Stomach (tissue), 4 donors: Measurements from ENCODE around the gene TEKTIP1.

Source experiments
- POLR2AphosphoS5 ChIP-seq, 3 donors: sonication (generic); formaldehyde crosslinking; IDR thresholded peaks; one replicate each; pipeline ENCODE4 v1.6.1; 2016; ENCODE audit warnings: antibody characterized with exemption in 3 of 3
- TF ChIP-seq, protein P1 (sequence below), 7 experiments: fragments of 450-650 bp in 4 of 7; fragments of 200-600 bp in 3 of 7; sonication (generic) in 3 of 7; IDR thresholded peaks; one replicate each; pipeline ENCODE4 v1.5.1; 2016 to 2019; ENCODE audit warnings: antibody characterized with exemption in 7 of 7, control low read depth in 2 of 7, mild to moderate bottlenecking in 1 of 7

GRCh38 chr19:3515891-3516422, 23.0 kb upstream of the TEKTIP1 start:
- TF ChIP-seq, protein P1, sequence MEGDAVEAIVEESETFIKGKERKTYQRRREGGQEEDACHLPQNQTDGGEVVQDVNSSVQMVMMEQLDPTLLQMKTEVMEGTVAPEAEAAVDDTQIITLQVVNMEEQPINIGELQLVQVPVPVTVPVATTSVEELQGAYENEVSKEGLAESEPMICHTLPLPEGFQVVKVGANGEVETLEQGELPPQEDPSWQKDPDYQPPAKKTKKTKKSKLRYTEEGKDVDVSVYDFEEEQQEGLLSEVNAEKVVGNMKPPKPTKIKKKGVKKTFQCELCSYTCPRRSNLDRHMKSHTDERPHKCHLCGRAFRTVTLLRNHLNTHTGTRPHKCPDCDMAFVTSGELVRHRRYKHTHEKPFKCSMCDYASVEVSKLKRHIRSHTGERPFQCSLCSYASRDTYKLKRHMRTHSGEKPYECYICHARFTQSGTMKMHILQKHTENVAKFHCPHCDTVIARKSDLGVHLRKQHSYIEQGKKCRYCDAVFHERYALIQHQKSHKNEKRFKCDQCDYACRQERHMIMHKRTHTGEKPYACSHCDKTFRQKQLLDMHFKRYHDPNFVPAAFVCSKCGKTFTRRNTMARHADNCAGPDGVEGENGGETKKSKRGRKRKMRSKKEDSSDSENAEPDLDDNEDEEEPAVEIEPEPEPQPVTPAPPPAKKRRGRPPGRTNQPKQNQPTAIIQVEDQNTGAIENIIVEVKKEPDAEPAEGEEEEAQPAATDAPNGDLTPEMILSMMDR (IDR thresholded peaks at IDR 0.05), result no peak
- no peak for TF ChIP-seq POLR2AphosphoS5 (IDR thresholded peaks at IDR 0.05)
